Measurements from ENCODE around the gene SERPINB3. TPM values are rescaled to one million over a fixed set of nuclear protein-coding genes. Genes with fewer than 3 reads are reported as not detected.

SERPINB3 gene
- total RNA-seq = not detected in 2 replicates

GRCh38 chr18:63661750-63662149 lies at the start of gene SERPINB3:
Gene SERPINB3 (minus strand): TSS chr18:63661893. CDS start chr18:63661216, 677 bp downstream.

GRCh38 chr18:63702660-63703059 lies 41.0 kb upstream of the SERPINB3 start, which contains the start of gene SERPINB11:
Gene SERPINB11 (plus strand): TSS chr18:63702960. CDS start chr18:63710194, 7,234 bp downstream.

GRCh38 chr18:63644142-63644541 lies 17.6 kb downstream of the SERPINB3 start, which contains the start of gene SERPINB4:
Gene SERPINB4 (minus strand): TSS chr18:63644256. CDS start chr18:63643577, 679 bp downstream.

Other genes starting within 250 kb of the SERPINB3 start
- 42.5 and 47.8 TPM in 2 replicates for gene VPS4B, start 239.4 kb downstream of the SERPINB3 start, total RNA-seq
- not detected in 2 replicates for gene SERPINB5, start 184.9 kb downstream of the SERPINB3 start, total RNA-seq
- not detected in 2 replicates for gene SERPINB12, start 119.5 kb downstream of the SERPINB3 start, total RNA-seq
- gene SERPINB13, start 74.5 kb downstream of the SERPINB3 start, total RNA-seq = not detected in 2 replicates
- gene SERPINB4, start 17.6 kb downstream of the SERPINB3 start, total RNA-seq = not detected in 2 replicates
- gene SERPINB11, start 41.1 kb upstream of the SERPINB3 start, total RNA-seq = not detected in 2 replicates
- gene SERPINB7, start 113.5 kb upstream of the SERPINB3 start, total RNA-seq = not detected in 2 replicates
- gene SERPINB2, start 225.8 kb upstream of the SERPINB3 start, total RNA-seq = 2.4 and 19.8 TPM in 2 replicates
- 0.13 TPM in 1 of 2 replicates, not detected in the other for gene SERPINB10, start 246.1 kb upstream of the SERPINB3 start, total RNA-seq

Data from aortic smooth muscle cell (primary cell).